HG03342 (cell line): ENCODE measurements around the gene KRT17.
"Not testable (repeated sequence)": the region's sequence is repeated elsewhere in the genome, so short reads cannot be mapped to it uniquely, and the experiment has no call there.

Source experiments
- ATAC-seq: cut with Tn5 transposase; IDR thresholded peaks from one replicate; pipeline ENCODE4 v1.9.1; 2021; ENCODE audit warnings: mild to moderate bottlenecking, moderate library complexity; ENCODE audit not compliant: unreplicated experiment

Gene KRT17

DNA sequence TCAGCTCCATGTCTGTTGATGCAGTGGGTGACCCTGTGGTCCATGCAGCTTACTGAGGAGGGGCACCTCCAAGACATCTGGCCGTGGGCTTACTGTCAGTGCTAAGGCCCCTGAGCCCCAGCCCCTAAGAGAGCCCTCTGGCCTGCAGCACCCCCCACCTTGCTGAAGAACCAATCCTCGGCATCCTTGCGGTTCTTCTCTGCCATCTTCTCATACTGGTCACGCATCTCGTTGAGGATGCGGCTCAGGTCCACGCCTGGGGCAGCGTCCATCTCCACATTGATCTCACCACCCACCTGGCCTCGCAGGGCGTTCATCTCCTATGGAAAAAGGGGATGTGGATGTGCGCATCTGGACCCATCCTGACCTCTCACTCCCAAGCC is 2.9 kb downstream of the KRT17 start:
- ATAC-seq = not testable (repeated sequence)

DNA sequence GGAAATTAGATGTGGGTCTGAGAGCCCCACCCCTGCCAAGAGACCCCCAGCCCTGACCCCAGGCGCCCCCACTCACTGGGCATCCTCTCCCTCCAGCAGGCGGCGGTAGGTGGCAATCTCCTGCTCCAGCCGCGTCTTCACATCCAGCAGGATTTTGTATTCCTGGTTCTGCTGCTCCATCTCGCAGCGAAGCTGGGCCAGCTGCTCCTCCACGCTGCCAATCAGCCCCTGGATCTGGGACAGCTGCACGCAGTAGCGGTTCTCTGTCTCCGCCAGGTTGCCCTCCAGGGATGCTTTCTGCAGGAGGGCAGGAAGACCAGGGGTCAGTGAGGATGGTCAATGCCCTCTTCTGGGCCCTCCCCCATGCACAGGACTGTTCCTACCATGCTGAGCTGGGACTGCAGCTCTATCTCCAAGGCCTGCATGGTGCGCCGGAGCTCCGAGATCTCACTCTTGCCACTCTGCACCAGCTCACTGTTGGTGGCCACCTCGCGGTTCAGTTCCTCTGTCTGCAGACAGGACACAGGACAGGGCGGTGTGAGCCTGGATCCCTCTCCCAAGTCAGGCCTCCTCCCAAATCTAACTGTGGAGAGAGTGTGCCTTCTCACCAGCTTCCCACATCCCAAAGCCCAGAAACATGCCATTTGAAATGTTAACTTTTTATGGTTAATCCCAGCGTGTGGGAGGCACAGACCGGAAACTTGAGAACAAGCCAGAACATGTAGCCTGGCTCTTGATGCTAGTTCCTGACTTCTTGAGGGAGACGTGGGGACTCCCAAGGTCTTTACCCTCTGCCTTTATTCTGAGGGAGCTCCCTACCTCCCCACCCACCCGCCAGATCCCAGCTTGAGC is 3.6 kb downstream of the KRT17 start:
- no peak for ATAC-seq

DNA sequence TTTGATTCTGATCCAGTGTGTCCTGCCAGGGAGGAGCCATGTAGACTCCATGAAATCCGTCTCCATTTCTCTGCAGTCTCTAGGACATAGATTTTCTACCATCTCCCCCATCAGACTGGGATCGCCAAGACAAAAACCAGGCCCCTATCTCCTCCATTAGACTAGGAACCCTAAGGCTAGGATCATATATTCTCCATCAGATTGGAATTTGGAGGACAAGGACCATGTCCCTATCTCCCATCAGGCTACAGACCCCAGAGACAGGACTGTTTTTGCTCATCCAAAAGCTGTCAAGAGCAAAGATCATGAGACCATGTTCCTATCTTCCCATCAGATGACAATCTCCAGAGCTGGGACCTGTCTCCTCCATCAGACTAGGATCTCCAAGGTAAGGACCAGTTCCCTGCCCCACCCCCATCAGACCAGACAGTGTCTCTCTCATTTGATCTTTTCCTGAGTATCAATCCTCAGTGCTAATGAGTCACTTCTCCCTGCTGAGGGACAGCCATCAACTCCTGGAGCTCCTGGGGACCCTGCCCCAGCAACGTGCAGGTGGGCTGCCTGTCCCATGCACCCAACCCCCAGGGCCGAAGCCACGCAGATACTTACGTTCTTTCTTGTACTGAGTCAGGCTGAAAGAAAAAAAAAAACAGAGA is 4.3 kb downstream of the KRT17 start:
- ATAC-seq = not testable (repeated sequence)

DNA sequence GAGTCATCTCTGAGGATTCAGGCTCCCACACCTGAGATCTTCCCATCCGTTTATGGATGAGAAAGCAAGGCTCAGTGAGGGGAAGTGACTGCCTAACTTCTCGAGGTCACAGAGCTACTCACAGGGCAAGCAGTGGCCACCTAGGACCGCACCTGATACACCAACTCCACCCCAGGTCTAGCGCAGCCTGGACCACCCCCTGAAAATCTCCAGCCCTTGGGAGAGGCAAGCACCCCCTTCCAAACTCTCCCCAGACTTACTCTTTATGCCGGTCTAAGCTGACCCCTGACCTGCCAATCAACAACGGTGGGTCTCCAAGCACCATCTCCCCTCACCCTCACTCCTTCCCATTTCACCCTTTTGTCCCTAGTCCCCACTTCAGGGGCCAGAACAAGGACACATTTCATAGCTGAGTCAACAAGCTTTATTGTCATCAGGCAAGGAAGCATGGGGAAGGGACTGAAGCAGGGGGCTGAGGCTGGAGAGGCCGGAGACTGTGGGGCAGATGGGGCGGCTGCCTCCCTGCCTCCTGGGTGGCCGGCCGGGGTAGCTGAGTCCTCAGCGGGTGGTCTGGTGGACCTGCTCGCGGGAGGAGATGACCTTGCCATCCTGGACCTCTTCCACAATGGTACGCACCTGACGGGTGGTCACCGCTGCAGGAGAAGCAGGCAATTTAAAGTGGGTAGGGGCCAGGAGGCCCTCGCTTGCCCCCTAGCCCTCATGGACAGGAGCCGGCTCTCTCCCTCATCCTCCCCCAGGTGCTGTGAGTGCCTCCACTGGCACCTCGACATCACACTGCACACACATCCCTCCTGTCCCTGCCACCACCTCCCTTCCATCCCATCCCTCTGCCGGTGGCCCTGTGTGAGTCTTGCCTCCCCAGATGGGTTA is 5.1 kb downstream of the KRT17 start:
- no peak for ATAC-seq

DNA sequence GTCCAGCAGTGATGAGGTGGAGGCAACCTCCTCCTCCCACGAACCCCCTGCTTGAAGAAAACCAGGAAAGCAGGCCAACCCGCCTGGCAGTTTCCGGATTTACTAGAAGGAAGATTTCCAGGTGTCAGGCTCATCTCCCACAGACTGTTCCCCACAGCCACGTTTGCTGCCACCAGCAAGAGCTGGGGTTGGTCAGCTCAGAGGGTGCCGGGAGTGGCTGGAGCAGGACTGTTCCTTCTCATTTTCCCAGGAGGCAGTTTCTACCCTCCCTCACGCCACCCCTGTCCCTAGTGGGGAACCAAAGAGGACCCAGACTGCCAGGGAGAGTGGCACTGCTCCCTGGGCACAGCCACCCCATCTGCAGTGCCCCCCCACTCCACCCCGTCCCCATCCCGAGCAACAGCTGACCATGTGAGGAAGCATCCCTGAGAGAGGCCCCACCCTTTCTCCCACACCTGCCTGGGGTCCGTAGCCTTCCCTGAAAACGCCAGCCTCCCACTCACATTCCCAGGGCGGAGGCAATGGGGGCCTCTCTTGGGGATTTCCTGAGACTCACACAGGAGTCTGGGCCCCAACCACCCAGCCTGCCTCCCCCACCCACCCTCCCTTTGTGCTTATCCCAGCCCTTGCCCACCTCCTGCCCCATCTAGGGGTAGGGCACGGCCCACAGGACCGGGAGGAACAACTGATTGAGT is 5.9 kb downstream of the KRT17 start:
- no peak for ATAC-seq

DNA sequence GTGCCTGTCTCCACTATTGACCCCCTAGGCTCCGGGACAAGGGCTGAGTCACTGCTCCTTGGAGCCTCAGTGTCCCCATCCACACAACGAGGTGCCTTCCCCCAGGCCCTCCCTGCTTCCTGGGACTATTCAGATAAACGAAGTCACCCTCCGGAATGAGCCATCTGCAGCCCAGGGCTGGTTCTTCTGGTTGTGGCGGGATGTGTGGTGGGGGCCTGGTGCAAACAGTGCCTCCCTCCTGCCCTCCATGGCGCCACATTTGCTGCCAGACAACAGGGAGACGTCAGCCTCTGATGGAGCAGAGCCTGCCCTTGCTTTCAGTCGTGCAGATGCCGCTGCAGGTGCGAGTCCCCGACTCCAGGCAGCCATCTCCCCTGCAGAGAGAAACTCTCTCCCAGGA is 6.7 kb downstream of the KRT17 start:
- ATAC-seq = no peak

DNA sequence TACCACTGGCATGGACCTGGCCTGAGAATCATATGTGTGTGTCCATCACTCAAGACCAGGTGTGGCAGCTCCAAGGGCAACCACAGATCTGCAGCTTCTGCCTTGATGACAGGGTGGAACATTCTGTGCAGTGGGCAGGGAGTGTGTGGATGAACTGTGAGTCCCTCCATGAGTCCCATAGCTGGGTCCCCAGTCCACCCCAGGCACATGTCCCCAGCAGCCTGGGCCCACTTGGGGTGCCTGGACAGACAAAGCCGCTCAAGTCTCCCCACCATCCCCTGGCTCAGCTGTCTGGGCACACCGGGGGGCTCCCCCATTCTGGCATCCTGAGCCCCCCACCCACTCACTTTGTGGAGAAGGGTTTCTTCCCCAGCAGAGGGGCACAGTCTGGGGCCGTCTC is 7.2 kb downstream of the KRT17 start:
- ATAC-seq = no peak

DNA sequence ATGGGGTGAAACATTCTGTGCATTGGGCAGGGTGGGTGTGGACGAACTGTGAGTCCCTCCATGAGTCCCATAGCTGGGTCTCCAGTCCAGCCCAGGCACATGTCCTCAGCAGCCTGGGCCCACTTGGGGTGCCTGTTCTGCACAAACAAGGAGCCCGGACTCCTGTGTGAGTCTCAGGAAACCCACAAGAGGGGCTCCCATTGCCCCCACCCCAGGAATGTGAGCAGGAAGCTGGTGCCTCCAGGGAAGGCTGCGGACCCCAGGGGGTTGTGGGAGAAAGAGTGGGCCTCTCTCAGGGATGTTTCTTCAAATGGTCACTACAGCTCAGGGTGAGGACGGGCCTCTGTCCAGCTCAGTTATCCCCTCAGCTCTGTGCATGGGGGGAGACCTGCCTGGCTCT is 7.9 kb downstream of the KRT17 start:
- not testable (repeated sequence) for ATAC-seq

DNA sequence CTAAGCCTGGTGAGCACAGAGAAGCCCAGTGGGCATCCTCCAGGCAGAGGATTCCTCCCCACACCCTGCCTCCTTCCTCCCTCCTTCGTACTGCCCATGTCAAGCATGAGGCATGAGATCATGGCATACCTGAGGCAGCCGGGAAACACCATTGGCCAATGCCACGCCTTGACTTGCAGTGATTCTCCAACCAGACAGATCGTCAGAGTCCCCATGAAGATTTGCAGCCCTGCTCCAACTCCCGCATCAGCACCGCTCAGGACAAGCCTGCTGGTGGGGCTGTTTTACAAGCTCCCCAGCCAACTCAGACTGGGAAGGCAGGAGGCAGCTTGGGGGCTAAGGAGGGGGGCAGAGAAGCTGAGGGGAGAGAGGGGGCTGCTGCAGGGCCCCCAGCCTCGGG is 8.9 kb downstream of the KRT17 start:
- no peak for ATAC-seq

DNA sequence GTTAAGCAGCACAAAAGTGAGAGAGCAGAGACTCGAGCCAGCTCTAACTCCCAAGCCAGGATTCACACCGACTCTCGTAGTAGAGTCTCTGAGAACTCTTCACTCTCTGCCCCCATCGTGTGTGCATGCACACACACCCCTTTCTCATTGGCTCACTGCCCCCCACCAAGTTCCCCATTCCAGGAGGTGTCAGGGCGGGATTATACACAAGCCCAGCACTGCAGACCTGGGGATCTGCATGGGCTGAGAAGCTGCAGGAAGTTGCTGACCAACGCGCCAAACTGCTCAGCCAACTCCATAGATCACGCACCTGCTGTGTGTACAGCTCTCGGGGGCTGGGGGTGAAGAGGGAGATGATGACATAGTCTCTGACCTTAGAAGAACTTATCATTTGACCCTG is 9.6 kb downstream of the KRT17 start:
- ATAC-seq = not testable (repeated sequence)

DNA sequence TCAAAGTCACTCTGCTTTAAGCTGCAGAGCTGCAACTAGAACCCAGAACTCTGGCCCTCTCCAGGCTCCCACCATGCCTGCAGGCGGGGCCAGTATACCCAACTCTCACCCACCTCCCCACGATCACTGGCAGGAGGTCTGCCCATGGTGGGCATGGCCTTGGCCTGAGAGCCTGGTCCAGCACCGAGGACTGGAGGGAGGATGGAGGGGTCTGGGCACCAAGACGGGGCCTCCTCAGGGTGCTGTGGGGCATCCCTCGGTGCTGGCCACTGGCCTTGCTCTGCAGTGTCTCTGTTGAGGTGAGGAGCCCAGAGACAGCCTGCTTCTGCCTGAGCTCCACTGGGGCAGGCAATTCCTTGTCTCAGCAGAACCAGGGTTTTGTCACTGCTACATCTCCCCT is 10.3 kb downstream of the KRT17 start:
- no peak for ATAC-seq

DNA sequence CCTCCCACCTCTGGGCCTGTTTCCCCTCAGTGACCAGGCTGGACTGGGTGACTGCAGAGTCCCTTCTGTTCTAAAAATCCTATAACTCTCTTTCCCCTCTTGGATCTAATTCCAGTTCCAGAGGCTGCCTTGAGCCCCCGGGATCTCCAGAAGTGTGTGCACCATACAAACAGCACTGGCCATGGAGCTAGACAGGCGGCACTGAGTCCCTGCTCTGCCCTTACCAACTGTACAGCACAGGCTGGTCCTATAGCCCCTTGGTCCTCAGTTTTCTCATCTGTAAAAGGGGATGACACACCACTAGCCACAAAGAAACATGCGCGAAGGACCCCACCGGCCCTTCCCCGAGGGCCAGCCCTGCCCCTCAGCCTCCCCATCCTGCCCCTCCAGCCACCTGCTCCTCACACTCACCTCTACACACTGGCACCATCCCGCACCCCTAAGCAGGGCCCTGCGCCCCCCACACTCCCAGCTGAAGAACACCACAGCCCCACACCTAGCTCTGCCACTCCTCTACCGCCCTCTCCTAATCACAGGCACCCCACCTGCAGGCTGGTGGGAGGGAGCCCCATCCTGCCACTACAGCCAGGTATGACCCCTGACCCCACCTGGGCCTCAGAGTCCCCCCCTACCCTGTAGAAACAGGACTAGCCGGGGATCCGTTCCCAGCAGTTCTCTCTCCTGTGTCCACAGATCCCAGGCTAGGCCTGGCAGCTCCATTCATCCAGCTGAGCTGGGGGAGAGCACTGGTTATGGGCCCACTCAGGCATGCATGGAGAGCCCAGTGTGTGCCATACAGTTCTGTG is 10.9 kb downstream of the KRT17 start:
- no peak for ATAC-seq

DNA sequence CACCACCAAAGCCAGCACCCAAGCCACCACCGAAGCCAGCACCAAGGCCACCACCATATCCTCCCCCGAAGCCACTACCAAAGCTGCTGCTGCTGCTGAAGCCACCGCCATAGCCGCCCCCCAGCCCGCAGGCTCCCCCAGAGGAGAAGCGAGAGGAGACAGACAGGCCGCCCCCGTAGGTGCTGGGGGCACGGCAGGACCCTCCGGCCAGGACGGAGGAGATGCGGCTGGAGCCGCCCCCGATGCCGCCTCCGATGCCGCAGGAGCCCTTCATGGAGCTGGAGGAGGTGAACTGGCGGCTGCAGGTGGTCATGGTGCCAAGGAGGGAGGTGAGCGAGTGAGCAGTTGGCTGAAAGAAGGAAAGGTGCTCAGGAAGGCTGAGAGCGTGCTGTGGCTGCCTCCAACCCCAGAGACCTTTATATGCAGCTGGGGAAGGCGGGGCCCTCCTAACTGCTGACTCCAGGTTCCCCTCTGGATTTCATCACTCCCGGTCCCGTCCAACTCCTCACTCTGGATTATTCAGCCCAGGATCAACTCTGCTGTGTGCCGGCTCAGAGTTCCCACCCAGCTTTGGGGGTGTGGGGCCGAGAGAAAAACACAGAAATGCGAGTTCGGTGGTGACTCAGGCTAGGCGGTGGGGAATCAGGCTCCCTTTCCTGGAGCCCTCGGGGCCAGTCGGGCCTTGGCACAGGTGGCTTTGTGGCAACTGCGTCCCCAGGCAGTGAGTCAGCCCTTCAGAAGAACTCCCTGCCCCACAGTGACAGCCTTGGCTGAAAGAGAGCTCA is 11.8 kb downstream of the KRT17 start, which contains the start of gene KRT16:
Gene KRT16 (minus strand): TSS at position 392 of the 785 bp plus-strand sequence. CDS start 79 bp downstream, at position 313.
- not testable (repeated sequence) for ATAC-seq

DNA sequence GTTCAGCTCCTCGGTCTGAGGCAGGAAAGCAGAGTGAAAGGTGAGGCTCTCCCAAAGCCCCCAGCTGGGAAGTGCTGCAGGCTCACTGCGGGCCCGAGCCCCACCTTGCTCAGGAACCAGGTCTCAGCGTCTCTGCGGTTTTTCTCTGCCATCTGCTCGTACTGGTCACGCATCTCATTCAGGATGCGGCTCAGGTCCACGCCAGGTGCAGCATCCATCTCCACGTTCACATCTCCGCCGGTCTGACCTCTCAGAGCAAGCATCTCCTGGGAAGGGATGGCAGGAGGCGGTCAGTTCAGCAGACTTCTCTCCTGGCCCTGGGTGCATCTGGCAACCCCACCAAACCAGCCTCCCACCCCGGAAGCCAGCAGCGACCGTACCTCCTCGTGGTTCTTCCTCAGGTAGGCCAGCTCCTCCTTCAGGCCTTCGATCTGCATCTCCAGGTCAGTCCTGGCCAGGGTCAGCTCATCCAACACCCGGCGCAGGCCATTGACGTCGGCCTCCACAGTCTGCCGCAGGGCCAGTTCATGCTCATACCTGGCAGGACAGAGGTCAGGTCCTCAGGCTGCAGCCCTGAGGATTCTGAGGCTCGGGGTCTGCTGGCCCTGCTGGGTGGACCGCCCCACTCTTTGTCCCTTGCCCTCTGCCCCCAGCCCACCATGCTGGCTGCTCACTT is 13.3 kb downstream of the KRT17 start:
- ATAC-seq = no peak

DNA sequence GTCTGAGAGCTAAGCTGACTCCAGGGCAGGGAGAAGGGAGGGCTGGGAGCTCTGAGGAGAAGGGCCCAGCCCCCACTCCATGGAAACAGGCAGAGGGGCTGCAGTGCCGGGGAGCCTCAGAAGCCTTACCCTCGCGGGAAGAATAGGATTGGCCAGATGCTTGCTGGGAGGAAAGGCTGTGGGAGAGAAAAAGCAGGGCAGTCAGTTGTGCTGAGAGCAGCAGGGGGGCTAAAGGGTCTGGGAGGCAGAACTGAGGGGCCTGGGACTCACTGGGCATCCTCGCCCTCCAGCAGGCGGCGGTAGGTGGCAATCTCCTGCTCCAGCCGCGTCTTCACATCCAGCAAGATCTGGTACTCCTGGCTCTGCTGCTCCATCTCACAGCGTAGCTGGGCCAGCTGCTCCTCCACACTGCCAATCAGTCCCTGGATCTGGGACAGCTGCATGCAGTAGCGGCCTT is 14.3 kb downstream of the KRT17 start:
- ATAC-seq = not testable (repeated sequence)

DNA sequence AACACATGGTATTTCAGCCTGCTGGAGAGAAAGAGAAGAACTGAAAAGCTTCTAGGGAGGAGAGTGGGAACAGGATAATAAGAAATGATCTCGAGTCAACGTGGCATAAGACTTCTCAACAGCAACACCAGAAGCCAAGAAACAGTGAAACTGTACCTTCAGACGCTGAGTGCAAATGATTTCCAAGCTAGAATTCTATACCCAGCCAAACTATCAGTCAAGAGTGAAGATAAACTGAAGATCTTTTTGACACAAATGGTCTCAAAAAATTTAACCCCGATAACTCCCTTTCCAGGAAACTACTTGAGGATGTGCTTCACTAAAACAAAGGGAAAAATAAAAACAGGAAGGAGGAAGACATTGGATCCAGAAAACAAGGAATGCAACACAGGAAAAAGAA is 17.4 kb downstream of the KRT17 start:
- ATAC-seq = not testable (repeated sequence)

DNA sequence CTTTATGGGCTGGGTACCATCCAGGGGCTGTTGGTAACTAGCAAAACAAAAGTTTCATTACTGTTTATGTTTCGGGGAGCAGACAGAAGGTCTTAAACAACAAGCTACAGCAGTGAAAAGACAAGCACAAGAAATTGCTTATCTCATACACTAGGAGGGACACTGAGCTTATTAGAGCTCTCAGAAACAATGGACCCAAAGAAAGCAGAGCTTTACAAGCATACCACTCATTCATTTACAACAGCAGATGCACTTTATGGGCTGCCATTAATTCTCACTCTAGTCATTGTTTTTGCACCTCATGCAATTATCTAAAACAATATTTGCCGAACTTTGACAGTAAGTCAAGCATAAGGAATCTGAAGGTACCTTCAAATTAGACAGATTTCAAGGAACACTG is 21.9 kb downstream of the KRT17 start:
- no peak for ATAC-seq

DNA sequence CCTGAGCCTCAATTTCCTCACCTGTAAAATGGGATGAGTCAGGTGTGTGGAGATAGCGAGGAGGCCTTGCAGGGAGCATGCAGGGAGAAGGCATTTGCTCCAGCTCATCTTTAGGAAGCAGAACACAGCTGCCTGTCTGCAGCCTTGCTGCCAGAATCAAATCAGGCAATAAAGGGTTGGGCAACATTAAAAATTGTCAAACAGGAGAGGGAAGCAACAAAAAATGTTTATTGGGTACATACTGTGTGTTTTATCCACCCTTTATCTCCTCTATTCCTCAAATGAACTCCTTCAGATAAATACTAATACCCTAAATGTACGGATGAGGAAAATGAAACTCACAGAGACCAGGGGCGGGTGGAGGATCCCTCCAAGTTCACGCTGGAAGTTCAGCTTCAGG is 24.1 kb downstream of the KRT17 start:
- ATAC-seq = no peak
